ENCODE results near the gene COL13A1. TPM values are rescaled to one million over a fixed set of nuclear protein-coding genes. Genes with fewer than 3 reads are reported as not detected.

The COL13A1 gene
- total RNA-seq, 4 donors from 2014 or later = 1.2 to 6.8 (median 3.9) TPM

DNA sequence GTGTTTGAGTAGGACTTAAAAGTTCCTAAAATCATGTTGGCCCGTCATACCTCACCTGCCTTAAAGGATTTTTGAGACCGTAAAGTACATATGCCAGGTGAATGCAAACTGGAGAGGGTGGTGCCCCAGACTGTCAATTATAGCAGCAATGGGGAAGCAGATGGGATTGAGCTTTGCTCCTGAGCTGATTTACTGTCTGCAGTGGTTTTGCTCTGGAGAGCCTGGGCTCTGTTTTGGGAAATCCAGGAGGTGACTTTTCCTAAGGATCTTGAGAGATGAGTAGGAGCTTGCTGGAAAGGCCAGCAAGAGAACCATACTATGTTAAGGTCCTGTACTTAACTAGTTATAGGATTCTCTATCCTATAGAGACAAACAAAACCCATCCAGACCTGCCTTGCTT, 43.0 kb downstream of the COL13A1 start:
- no peak overlapping the region for H3K4me3 ChIP-seq
- no peaks in the 10 kb centered on the region for H3K27me3 ChIP-seq
- H3K4me1 ChIP-seq = peaks cover 0 to 42% (median 3%) of the 10 kb centered on the region in 3 donors
- H3K36me3 ChIP-seq = no peaks in the 10 kb centered on the region
- no peaks in the 10 kb centered on the region for H3K9me3 ChIP-seq
- H3K27ac ChIP-seq = no peak overlapping the region
- WGBS, 2 donors (ENCODE audit: low coverage in 1 of 2) = 85 to 100% methylated on average over 2 of the region's 2 CpGs
- TF ChIP-seq POLR2AphosphoS5 (IDR thresholded peaks at IDR 0.05) = no peak
- no peak for TF ChIP-seq CTCF (IDR thresholded peaks at IDR 0.05)
- TF ChIP-seq EP300 (IDR thresholded peaks at IDR 0.05) = no peak
- TF ChIP-seq POLR2A (IDR thresholded peaks at IDR 0.05) = no peak
- no peak for ATAC-seq

GRCh38 chr10:69845574-69846292, 44.0 kb downstream of the COL13A1 start:
- Histone ChIP-seq H3K27me3 (no peaks in the 10 kb centered on the region), H3K36me3 (no peaks in the 10 kb centered on the region), H3K9me3 (no peaks in the 10 kb centered on the region), H3K4me1 (peaks cover 0 to 35% (median 3%) of the 10 kb centered on the region in 3 donors), H3K4me3 (no peak overlapping the region), H3K27ac (no peak overlapping the region)
- TF ChIP-seq POLR2A (IDR thresholded peaks at IDR 0.05) (no peak), POLR2AphosphoS5 (IDR thresholded peaks at IDR 0.05) (peak; percentile 68), CTCF (IDR thresholded peaks at IDR 0.05) (no peak)
- 41 to 46% methylated on average over 4 of the region's 6 CpGs for WGBS, 2 donors (ENCODE audit: low coverage in 1 of 2)
- peak; percentile 50 for ATAC-seq

DNA sequence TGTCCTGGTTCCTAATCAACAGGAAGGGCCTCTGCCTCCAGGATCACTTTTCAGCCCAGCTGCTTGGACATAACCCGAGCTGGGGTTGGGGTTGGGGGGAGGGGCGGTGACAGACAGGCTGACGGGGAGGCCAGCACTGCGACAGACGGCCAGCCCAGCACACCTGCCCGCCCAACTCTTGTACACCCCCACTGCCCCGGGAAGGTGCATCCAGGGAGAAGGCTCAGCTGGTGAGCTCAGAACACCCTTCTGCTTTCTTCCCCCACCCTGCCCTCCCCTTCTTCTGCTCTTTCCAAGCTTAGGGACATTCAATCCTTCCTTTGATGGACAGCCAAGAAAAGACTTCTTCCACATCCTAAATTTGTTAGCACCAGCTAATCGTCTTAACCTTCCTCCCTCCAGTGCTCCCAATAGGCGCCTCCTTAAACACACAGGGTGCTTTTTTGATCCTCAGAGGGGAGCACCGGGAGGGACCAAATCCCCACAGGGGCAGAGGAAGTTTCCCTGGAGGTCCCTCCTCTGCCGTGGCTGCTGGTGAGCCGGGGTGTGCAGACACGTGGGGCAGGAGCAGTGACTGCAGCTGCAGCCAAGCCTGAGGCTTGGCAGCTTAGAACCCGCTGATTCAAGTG, 44.7 kb downstream of the COL13A1 start:
- H3K27me3 ChIP-seq = no peaks in the 10 kb centered on the region
- no peaks in the 10 kb centered on the region for H3K9me3 ChIP-seq
- ATAC-seq = no peak
- TF ChIP-seq POLR2AphosphoS5 (IDR thresholded peaks at IDR 0.05) = no peak
- peaks cover 0 to 41% (median 3%) of the 10 kb centered on the region in 3 donors for H3K4me1 ChIP-seq
- H3K27ac ChIP-seq = no peak overlapping the region
- no peak overlapping the region for H3K4me3 ChIP-seq
- 35 to 52% methylated on average over 6 to 8 of the region's 14 CpGs for WGBS, 2 donors (ENCODE audit: low coverage in 1 of 2)
- H3K36me3 ChIP-seq = no peaks in the 10 kb centered on the region

- Histone ChIP-seq H3K4me1 (peaks cover 0 to 39% (median 3%) of the 10 kb centered on the region in 3 donors), H3K9me3 (no peaks in the 10 kb centered on the region), H3K4me3 (no peak overlapping the region), H3K27ac (no peak overlapping the region), H3K27me3 (no peaks in the 10 kb centered on the region), H3K36me3 (no peaks in the 10 kb centered on the region)
- no peak for ATAC-seq
- WGBS, 2 donors (ENCODE audit: low coverage in 1 of 2) = 78 to 100% methylated on average over 1 to 5 of the region's 5 CpGs
- TF ChIP-seq EP300 (IDR thresholded peaks at IDR 0.05) (no peak), POLR2A (IDR thresholded peaks at IDR 0.05) (no peak), POLR2AphosphoS5 (IDR thresholded peaks at IDR 0.05) (no peak), CTCF (IDR thresholded peaks at IDR 0.05) (no peak)
Observed at GRCh38 chr10:69847458-69847857, 45.8 kb downstream of the COL13A1 start.

DNA sequence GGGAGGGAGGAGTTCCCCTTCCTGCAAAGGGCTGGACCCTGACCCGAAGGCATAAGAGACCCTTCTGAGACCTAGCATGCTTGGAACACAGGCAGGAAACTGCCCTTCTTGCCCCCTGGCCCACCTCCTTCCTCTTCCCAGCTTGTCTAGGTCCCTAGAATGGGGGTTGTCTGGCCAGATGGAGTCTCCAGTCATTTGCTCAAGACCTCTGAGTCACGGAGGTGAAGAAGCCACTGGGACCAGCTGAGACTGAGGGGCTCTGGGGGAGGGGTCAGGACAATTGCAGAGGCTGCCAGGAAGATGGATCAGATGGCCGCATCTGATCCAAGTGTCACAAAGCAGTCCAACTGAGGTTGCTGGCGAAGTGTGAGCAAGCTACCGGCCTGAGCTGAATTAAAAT, 46.2 kb downstream of the COL13A1 start:
- TF ChIP-seq CTCF (IDR thresholded peaks at IDR 0.05) = no peak
- Histone ChIP-seq H3K9me3 (no peaks in the 10 kb centered on the region), H3K36me3 (no peaks in the 10 kb centered on the region), H3K27ac (no peak overlapping the region), H3K4me3 (no peak overlapping the region), H3K27me3 (no peaks in the 10 kb centered on the region), H3K4me1 (peaks cover 0 to 34% (median 3%) of the 10 kb centered on the region in 3 donors)
- 67 to 78% methylated on average over 1 of the region's 5 CpGs for WGBS, 2 donors (ENCODE audit: low coverage in 1 of 2)
- ATAC-seq = no peak
